Glutamatergic neuron (in vitro differentiated cells): Measurements from ENCODE around the gene KRT71. TPM values are rescaled to one million over a fixed set of nuclear protein-coding genes. Genes with fewer than 3 reads are reported as not detected.

Experiments used
- DNase-seq: peaks from one replicate; pipeline ENCODE4 v3.0.0; 2022
- H3K27ac Mint-ChIP-seq: one replicate; pipeline ENCODE4 v1.8.0; 2020; ENCODE audit warnings: mild to moderate bottlenecking, mixed read lengths, inconsistent platforms; ENCODE audit not compliant: unreplicated experiment
- H3K27me3 Mint-ChIP-seq: one replicate; pipeline ENCODE4 v1.8.0; 2020; ENCODE audit warnings: mild to moderate bottlenecking, moderate library complexity, mixed read lengths, inconsistent platforms; ENCODE audit not compliant: unreplicated experiment
- H3K36me3 Mint-ChIP-seq: one replicate; pipeline ENCODE4 v1.8.0; 2020; ENCODE audit warnings: mild to moderate bottlenecking, mixed read lengths, inconsistent platforms; ENCODE audit not compliant: unreplicated experiment
- H3K4me1 Mint-ChIP-seq: one replicate; pipeline ENCODE4 v1.8.0; 2020; ENCODE audit warnings: mild to moderate bottlenecking, low read depth, mixed read lengths, inconsistent platforms; ENCODE audit not compliant: unreplicated experiment
- H3K4me3 Mint-ChIP-seq: one replicate; pipeline ENCODE4 v1.8.0; 2020; ENCODE audit warnings: mild to moderate bottlenecking, mixed read lengths, inconsistent platforms; ENCODE audit not compliant: unreplicated experiment
- H3K9me3 Mint-ChIP-seq: one replicate; pipeline ENCODE4 v1.8.0; 2020; ENCODE audit warnings: mild to moderate bottlenecking, moderate library complexity, mixed read lengths, inconsistent platforms; ENCODE audit not compliant: unreplicated experiment
- CTCF ChIP-seq: fragments of 200-600 bp; sonication (generic); IDR thresholded peaks from one replicate; pipeline ENCODE4 v1.5.0; 2021; ENCODE audit not compliant: partially characterized antibody, unreplicated experiment
- total RNA-seq: library from RNA; stranded (reverse); fragmentation: NEBNext Ultra II Directional; extraction: Animal tissue kit (Norgen Biotek cat#: 25700); gene quantifications from one replicate; pipeline ENCODE4 v1.2.1, GENCODE V29; 2021; ENCODE audit not compliant: unreplicated experiment

Gene KRT71
- total RNA-seq, 1 donor from 2014 or later: not detected

GRCh38 chr12:52581481-52581880 lies 28.5 kb upstream of the KRT71 start:
- Mint-ChIP-seq H3K36me3 (no peaks in the 10 kb centered on the region), H3K9me3 (no peaks in the 10 kb centered on the region), H3K27ac (no peak overlapping the region), H3K27me3 (peaks cover 2% of the 10 kb centered on the region), H3K4me3 (no peak overlapping the region), H3K4me1 (no peaks in the 10 kb centered on the region)
- no peak for DNase-seq
- TF ChIP-seq CTCF: no peak

GRCh38 chr12:52581066-52581465 lies 28.1 kb upstream of the KRT71 start:
- H3K4me3 Mint-ChIP-seq: no peak overlapping the region
- H3K27me3 Mint-ChIP-seq: peaks cover 2% of the 10 kb centered on the region
- no peaks in the 10 kb centered on the region for H3K36me3 Mint-ChIP-seq
- no peaks in the 10 kb centered on the region for H3K9me3 Mint-ChIP-seq
- no peaks in the 10 kb centered on the region for H3K4me1 Mint-ChIP-seq
- H3K27ac Mint-ChIP-seq: no peak overlapping the region
- no peak for TF ChIP-seq CTCF
- DNase-seq: no peak

GRCh38 chr12:52580496-52580895 lies 27.6 kb upstream of the KRT71 start:
- H3K27me3 Mint-ChIP-seq: peaks cover 5% of the 10 kb centered on the region
- no peak overlapping the region for H3K27ac Mint-ChIP-seq
- H3K4me3 Mint-ChIP-seq: no peak overlapping the region
- no peak for DNase-seq
- H3K36me3 Mint-ChIP-seq: no peaks in the 10 kb centered on the region
- H3K4me1 Mint-ChIP-seq: no peaks in the 10 kb centered on the region
- TF ChIP-seq CTCF: no peak
- H3K9me3 Mint-ChIP-seq: no peaks in the 10 kb centered on the region

- DNase-seq: no peak
- Mint-ChIP-seq H3K9me3 (no peaks in the 10 kb centered on the region), H3K36me3 (no peaks in the 10 kb centered on the region), H3K4me1 (no peaks in the 10 kb centered on the region), H3K27ac (no peak overlapping the region), H3K27me3 (peaks cover 5% of the 10 kb centered on the region), H3K4me3 (no peak overlapping the region)
- no peak for TF ChIP-seq CTCF
Observed at GRCh38 chr12:52579468-52580465, 26.8 kb upstream of the KRT71 start.

- H3K27ac Mint-ChIP-seq: no peak overlapping the region
- no peaks in the 10 kb centered on the region for H3K36me3 Mint-ChIP-seq
- H3K9me3 Mint-ChIP-seq: no peaks in the 10 kb centered on the region
- H3K4me3 Mint-ChIP-seq: no peak overlapping the region
- peaks cover 5% of the 10 kb centered on the region for H3K27me3 Mint-ChIP-seq
- TF ChIP-seq CTCF: no peak
- H3K4me1 Mint-ChIP-seq: no peaks in the 10 kb centered on the region
- no peak for DNase-seq
Observed at GRCh38 chr12:52578469-52578868, 25.5 kb upstream of the KRT71 start.
